IPS-18a (cell line): ENCODE data around the gene NEDD4L.

Experiments
- H3K27ac ChIP-seq: one replicate; pipeline ENCODE4 v1.5.1; 2013; ENCODE audit warnings: low read length
- H3K27me3 ChIP-seq: one replicate; pipeline ENCODE4 v1.6.1; 2013; ENCODE audit warnings: mild to moderate bottlenecking, low read length; ENCODE audit not compliant: control insufficient read depth, insufficient read depth
- H3K36me3 ChIP-seq: one replicate; pipeline ENCODE4 v1.6.1; 2013; ENCODE audit warnings: low read depth, low read length; ENCODE audit not compliant: control insufficient read depth
- H3K4me1 ChIP-seq: one replicate; pipeline ENCODE4 v1.6.1; 2013; ENCODE audit warnings: low read depth, low read length; ENCODE audit not compliant: control insufficient read depth
- H3K4me3 ChIP-seq: one replicate; pipeline ENCODE4 v1.5.1; 2013; ENCODE audit warnings: low read length
- H3K9ac ChIP-seq: one replicate; pipeline ENCODE4 v1.6.1; 2013; ENCODE audit warnings: mild to moderate bottlenecking, low read length, moderate library complexity
- H3K9me3 ChIP-seq: one replicate; pipeline ENCODE4 v1.6.1; 2013; ENCODE audit warnings: low read depth, low read length; ENCODE audit not compliant: control insufficient read depth

The NEDD4L gene

DNA sequence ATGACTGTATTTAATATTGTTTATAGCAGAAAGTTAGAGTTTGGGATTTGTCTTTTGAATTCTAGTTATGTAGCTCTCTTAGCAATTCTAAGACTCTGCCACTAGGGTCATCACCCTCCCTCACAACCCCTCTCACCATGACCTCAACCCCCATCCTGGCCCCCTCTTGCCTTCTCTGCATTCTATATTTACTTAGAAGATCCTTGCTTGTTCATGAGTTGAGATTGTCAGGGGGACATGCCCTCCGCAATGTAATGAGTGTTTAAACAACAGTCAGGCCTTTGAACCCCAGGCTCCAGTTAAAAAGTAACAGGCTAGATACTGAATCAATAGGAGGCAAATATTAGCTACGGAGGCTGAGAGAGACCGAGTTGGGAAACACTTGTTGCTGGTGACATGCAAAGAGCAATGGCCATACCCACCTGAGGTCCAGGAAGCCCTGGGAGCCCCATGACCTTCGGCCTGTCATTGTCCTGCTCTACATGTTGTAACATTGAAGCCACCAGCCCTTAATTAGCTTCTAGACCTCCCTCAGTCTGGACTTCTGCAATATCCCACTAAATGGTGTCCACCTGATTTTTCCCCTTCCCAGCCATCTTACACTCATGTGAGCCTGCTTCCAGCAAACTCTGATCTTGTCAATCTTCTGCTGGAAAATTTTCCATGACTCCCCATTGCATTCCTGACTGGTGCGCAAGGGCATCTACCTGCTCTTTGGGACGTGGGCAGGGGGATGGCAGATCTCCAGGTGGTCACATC lies 363.8 kb downstream of the NEDD4L start:
- H3K9ac ChIP-seq: no peak overlapping the region

DNA sequence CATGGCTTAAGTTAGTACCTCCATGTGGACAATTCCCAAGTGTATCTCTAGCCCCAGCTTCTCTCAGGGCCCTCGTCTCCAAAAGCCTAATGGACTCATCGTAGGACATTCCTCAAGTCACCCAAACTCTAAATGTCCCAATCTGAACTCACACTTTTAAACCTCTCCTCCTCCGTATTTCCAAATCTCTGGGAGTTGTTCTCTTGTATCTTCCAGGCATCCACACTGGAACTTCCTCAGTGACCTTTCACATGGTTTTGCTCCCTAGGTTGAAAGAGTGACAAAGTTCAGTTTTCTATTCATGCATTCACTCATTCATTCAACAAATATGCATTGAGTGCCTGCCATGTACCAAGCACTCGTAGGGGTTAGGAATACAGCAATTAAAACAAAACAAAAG lies 364.6 kb downstream of the NEDD4L start:
- Histone ChIP-seq H3K27me3 (no peaks in the 10 kb centered on the region), H3K27ac (no peak overlapping the region), H3K4me3 (no peak overlapping the region), H3K9me3 (no peaks in the 10 kb centered on the region), H3K4me1 (no peaks in the 10 kb centered on the region), H3K36me3 (no peaks in the 10 kb centered on the region), H3K9ac (no peak overlapping the region)

More for the DNA sequence above, 363.8 kb downstream of the NEDD4L start:
- Histone ChIP-seq H3K27ac (no peak overlapping the region), H3K4me3 (no peak overlapping the region), H3K4me1 (no peaks in the 10 kb centered on the region), H3K36me3 (no peaks in the 10 kb centered on the region), H3K27me3 (no peaks in the 10 kb centered on the region), H3K9me3 (no peaks in the 10 kb centered on the region)

DNA sequence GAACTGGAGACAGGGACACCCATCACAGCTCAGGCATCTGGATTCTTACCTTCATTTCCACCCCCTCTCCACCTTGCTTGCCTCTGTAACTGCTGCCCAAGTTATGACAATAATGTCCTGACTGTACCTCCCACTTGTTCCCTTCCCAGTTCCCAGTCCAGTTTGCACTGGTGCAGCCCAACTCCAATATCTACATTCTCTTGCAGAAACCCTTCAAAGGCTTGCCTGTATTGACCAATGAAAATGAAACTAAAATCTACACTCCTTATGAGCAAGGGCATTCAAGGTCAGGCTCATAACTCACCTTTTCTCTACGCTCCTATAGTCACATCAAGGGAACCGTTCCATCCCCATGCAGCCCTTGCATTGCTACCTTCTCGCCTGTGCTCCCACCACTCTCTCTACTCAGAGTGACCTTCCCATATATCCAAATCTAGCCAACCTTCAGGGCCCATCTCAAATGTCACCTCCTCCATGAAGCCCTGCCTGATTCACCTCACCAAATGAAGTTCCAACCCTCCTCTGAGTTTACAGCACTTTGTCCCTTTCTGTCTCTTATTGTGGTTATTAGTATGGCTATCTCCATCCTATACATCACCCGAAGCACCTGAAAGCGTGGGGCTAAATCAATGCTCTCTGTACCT lies 365.9 kb downstream of the NEDD4L start:
- no peaks in the 10 kb centered on the region for H3K27me3 ChIP-seq
- H3K4me3 ChIP-seq: no peak overlapping the region
- H3K9me3 ChIP-seq: no peaks in the 10 kb centered on the region
- no peaks in the 10 kb centered on the region for H3K36me3 ChIP-seq
- H3K9ac ChIP-seq: no peak overlapping the region
- H3K27ac ChIP-seq: no peak overlapping the region
- H3K4me1 ChIP-seq: no peaks in the 10 kb centered on the region

DNA sequence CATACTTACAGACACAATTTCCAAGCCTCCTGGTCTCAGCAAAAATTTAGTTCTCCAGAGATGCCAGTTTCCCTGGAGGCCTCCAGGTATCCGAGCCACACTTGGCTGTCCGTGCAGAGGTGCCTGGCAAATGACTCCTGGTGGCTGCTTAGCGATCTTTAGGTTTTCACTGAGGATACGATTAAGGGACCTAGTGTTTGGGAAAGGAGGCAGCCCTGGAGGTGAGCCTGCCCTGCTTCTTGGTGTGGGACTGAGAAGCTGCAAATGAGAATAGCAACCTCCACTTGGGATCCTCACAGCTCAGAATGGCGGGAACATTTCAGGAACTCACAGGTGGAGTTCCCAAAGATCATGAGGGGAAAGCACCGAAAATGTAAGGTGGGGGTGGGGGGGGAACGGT lies 367.3 kb downstream of the NEDD4L start:
- Histone ChIP-seq H3K9me3 (no peaks in the 10 kb centered on the region), H3K27me3 (no peaks in the 10 kb centered on the region), H3K9ac (no peak overlapping the region), H3K4me3 (no peak overlapping the region), H3K36me3 (no peaks in the 10 kb centered on the region), H3K4me1 (no peaks in the 10 kb centered on the region), H3K27ac (no peak overlapping the region)

DNA sequence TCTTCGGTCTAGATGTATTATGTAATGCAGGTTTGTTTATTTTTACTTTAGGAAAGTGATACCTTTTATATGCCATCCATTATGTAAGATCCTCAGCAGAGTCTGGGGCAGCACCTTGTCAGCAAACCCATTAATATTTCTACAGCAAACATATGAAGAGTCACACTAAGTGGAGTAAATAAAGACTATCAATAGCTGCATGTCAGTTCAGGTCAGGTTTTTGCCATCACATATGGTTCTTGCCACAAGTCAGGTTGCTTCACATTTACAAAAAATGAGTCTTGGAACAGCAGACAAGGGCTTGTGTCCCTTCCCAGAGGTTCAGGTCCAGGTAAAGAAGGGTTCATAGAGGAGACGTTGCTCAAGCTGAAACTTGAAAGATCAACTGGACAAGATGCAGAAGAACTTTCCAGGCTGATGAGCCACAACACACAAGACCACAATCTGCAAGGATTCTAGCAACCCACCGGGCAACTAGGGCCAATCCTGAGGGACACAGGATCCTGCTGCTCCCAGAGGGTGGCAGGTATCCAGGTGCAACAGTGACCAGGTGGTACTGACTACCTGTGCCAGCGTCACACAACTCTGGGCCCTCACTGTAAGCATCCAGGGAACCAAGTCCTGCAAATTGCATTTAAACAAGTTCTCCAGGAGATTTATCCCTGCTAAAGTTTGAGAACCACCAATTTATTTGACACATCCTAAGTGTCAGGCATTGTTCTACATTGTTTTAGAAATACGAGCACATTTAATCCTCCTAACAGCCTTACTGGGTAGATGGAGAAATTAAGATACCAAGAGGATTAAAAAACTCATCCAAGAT lies 369.0 kb downstream of the NEDD4L start:
- Histone ChIP-seq H3K4me1 (no peaks in the 10 kb centered on the region), H3K9ac (no peak overlapping the region), H3K27ac (no peak overlapping the region)

DNA sequence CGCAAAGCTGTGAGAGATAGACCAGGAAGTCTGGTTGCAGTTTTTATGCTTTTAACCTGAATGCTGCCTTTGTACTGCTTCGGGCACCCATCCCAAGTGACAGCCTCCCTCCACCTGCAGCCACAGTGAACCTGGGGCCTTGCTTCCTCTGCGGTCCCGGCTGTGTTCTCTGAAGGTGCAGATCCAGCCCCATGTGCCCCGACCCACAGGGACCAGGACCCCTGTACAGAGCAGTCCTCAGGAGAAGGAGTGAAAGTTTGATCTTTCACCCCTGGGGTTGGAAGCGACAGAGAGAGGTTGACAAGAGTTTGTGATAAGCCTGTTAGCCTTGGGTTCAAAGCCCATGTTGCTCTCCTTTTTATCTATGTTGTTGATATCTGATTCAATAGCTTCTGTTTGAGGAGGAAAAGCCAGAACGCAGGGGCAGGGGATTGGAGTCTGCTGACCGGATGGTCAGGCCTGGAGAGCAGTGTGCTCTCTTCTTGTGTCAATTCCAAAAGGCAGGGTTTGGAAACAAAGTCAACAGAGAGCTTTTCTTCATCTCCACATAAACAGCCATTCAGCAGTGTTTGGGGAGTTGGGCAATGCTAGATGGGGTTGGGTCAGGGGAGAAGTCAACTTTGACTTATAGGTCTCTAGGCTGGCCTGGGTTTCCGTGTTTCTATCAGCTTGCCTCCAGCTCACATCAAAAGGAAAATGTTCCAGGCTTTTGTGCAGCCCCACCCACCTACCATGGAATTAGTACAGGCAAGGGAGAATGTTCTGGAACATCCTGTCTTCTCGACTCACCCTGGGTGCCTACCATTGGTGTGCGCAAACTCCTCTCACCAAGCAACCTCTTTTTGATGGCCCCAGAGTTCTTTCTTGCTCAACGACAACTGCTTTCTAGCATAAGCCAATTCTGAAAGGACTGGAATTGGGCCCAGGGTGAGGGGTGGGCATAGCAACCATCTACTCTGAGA lies 369.9 kb downstream of the NEDD4L start:
- Histone ChIP-seq H3K36me3 (no peaks in the 10 kb centered on the region), H3K27ac (no peak overlapping the region), H3K27me3 (no peaks in the 10 kb centered on the region), H3K9me3 (no peaks in the 10 kb centered on the region), H3K9ac (no peak overlapping the region), H3K4me3 (no peak overlapping the region), H3K4me1 (no peaks in the 10 kb centered on the region)

More for the DNA sequence above, 369.0 kb downstream of the NEDD4L start:
- no peaks in the 10 kb centered on the region for H3K9me3 ChIP-seq
- H3K27me3 ChIP-seq: no peaks in the 10 kb centered on the region
- H3K36me3 ChIP-seq: no peaks in the 10 kb centered on the region
- no peak overlapping the region for H3K4me3 ChIP-seq

DNA sequence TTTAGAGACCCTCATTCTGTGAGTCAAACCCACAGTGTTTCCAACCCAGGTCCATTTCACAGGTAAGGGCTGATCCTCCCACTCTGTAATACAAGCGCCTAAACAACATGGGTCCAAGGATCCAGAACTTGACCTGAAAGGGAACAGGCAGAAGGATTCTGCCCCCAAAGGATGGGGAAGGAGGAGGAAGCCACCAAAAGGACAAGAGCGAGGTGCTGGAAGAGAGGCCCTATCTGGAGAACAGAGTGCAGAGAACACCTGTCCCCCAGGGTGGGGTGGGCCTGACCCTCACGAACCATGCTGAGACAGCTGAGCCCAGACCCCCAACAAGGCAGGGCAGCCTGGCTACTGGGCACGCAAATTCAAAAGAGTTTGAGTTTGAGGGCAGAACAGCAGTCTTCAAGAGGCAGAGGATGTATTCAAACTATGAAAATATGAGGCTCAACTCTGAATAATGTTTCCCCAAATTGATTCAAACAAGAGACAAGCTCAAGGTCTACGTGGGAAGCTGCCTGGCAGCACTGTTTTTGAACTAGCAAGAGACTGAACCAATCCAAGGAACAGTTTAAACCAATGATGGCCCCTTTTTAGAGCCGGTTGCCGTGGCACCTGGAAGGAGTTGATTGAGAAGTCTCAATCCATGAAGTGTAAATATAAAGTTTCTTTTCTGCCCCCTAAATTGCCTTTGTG lies 372.1 kb downstream of the NEDD4L start:
- H3K9me3 ChIP-seq: no peaks in the 10 kb centered on the region
- H3K27ac ChIP-seq: no peak overlapping the region
- no peaks in the 10 kb centered on the region for H3K36me3 ChIP-seq
- no peaks in the 10 kb centered on the region for H3K27me3 ChIP-seq
- no peaks in the 10 kb centered on the region for H3K4me1 ChIP-seq
- H3K9ac ChIP-seq: no peak overlapping the region
- no peak overlapping the region for H3K4me3 ChIP-seq

DNA sequence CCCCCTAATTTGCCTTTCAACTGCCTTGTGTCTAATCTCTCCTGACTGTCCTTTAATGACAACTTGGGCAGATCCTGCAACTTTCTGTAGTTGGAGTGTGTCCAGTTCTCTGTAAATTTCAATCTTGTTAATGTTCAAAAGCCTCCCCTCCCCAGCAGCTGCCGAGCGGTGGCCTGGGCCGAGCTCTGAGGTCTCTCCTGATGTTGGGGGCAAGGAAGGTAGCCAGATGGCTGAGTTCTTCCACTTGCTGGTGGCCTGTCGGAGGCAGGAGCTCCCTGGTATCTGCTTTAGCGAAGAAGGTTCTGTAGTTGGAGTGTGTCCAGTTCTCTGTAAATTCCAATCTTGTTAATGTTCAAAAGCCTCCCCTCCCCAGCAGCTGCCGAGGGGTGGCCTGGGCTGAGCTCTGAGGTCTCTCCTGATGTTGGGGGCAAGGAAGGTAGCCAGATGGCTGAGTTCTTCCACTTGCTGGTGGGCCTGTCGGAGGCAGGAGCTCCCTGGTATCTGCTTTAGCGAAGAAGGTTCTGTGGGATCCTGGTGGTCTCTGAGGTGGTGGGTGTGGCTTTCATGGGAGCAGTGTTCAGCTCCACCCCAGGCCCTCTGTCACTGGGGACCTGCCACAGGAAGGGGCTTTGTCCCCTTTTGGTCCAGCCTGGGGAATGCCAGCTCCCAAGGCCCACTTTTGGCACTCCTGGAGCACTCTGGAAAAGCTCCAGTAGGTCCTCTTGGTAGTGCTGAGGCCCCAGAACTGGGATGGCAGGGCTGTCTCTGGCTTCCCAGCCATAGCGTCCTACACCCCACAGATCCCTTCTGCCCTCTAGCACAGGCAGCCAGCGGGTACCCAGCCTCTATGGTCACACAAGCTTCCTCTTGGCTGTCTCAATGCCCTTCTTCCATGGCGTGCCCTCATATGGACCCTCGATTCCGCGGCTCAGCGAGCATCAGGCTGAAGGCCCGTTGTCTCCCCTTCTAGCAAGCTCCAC lies 373.0 kb downstream of the NEDD4L start:
- H3K4me3 ChIP-seq: no peak overlapping the region
- no peak overlapping the region for H3K27ac ChIP-seq
- H3K4me1 ChIP-seq: no peaks in the 10 kb centered on the region
- H3K36me3 ChIP-seq: no peaks in the 10 kb centered on the region
- H3K9ac ChIP-seq: no peak overlapping the region
- H3K9me3 ChIP-seq: no peaks in the 10 kb centered on the region
- no peaks in the 10 kb centered on the region for H3K27me3 ChIP-seq

DNA sequence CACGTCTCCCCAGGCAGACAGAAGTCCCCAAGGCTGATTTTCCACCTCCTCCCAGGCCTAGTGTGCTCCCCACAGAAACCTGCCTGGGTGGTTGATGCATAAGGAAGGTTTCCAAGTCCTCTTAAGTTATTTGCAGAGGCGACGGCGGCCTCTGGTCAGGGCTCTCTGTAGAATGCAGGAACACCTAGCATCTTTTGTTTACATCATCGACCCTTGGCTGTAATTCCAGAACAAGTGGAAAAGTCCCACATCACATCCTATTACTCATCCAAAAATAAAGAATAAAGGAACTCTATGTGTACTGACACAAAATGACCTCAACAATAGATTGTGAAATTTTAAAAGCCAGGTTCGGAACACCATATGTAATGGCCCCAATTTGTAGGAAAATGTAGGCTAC lies 373.7 kb downstream of the NEDD4L start:
- H3K27me3 ChIP-seq: no peaks in the 10 kb centered on the region
- no peaks in the 10 kb centered on the region for H3K4me1 ChIP-seq
- H3K9me3 ChIP-seq: no peaks in the 10 kb centered on the region
- no peak overlapping the region for H3K9ac ChIP-seq
- H3K4me3 ChIP-seq: no peak overlapping the region
- no peaks in the 10 kb centered on the region for H3K36me3 ChIP-seq
- no peak overlapping the region for H3K27ac ChIP-seq

DNA sequence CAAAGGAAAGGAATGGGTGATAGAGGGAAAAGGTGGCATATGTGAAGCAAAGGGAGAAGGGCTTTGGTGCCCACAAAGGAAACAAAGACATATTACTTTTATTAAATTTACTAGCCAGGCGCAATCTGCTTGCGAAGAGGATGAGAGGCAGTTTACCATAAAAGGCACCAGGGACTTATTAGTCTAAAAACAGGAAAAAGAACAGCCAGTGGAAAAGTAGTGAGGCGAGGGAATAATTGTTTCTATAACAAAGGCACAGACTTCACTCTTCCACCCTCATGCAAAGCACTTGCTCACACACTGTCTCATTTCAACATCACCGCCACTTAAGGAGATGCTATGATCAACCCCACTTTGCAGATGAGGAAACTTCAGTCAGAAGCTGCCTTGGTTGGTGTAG lies 374.3 kb downstream of the NEDD4L start:
- H3K27ac ChIP-seq: no peak overlapping the region
- H3K9ac ChIP-seq: no peak overlapping the region
- H3K27me3 ChIP-seq: no peaks in the 10 kb centered on the region
- no peaks in the 10 kb centered on the region for H3K9me3 ChIP-seq
- no peaks in the 10 kb centered on the region for H3K4me1 ChIP-seq
- H3K4me3 ChIP-seq: no peak overlapping the region
- no peaks in the 10 kb centered on the region for H3K36me3 ChIP-seq
